GM12874 (cell line): Measurements from ENCODE around the gene ORM1.

ENCODE experiments used
- TF ChIP-seq, protein P1 (sequence below): IDR thresholded peaks from 2 replicates; pipeline ENCODE4 v1.5.1; 2011; ENCODE audit warnings: low read depth, mild to moderate bottlenecking, control low read depth, low read length, moderate library complexity; ENCODE audit not compliant: insufficient read depth

Gene ORM1

GRCh38 chr9:114303977-114304376, 18.9 kb upstream of the ORM1 start:
- TF ChIP-seq, protein P1, sequence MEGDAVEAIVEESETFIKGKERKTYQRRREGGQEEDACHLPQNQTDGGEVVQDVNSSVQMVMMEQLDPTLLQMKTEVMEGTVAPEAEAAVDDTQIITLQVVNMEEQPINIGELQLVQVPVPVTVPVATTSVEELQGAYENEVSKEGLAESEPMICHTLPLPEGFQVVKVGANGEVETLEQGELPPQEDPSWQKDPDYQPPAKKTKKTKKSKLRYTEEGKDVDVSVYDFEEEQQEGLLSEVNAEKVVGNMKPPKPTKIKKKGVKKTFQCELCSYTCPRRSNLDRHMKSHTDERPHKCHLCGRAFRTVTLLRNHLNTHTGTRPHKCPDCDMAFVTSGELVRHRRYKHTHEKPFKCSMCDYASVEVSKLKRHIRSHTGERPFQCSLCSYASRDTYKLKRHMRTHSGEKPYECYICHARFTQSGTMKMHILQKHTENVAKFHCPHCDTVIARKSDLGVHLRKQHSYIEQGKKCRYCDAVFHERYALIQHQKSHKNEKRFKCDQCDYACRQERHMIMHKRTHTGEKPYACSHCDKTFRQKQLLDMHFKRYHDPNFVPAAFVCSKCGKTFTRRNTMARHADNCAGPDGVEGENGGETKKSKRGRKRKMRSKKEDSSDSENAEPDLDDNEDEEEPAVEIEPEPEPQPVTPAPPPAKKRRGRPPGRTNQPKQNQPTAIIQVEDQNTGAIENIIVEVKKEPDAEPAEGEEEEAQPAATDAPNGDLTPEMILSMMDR, result no peak

- TF ChIP-seq, protein P1, result no peak
These were observed 18.3 kb upstream of the ORM1 start for GRCh38 chr9:114304416-114305188.

- TF ChIP-seq, protein P1, result no peak
These were observed 15.0 kb upstream of the ORM1 start for GRCh38 chr9:114307899-114308267.

GRCh38 chr9:114308361-114308950, 14.4 kb upstream of the ORM1 start:
- TF ChIP-seq, protein P1, result no peak

DNA sequence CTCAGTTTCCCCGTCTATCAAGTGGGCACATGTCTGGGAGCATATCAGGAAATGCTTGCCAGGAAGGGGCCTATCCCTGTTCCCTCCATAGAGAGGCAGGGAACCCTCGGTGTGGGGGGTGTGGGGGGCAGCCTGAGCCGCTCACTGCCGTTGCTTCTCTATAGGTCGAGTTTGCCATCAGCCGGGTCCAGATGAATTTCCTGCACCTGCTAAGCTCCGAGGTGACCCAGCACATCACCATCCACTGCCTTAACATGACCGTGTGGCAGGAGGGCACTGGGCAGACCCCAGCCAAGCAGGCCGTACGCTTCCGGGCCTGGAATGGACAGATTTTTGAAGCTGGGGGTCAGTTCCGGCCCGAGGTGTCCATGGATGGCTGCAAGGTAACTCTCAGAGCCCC, 13.8 kb upstream of the ORM1 start:
- TF ChIP-seq, protein P1, result no peak

- TF ChIP-seq, protein P1, result no peak
These were observed 12.1 kb upstream of the ORM1 start for GRCh38 chr9:114310471-114311450.
